ENCODE results near the gene AIDA.
A peak's percentile ranks its signal among the peaks of the same experiment; 100 is the strongest.

Gene AIDA

DNA sequence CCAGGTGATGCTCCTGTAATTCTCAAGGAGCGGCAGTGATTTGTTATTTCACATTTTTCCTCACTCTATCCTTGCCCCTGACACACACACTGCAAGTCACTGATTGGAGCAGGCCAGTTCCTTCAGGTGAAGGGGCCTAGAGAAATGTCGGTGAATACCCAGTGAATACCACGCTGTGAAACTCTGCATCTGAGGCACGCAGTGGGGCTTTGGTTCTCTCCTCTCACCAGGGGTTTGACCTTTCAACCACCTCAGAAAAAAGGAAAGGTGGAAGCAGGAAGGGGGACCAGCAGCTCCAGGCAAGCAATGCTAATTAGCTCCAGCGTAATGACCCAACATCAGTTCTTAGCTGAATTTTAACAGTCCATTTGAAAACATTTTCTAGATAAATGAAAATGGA lies 24.2 kb upstream of the AIDA start:
- no peaks in the 10 kb centered on the region for H3K4me1 ChIP-seq
- no peaks in the 10 kb centered on the region for H3K9me3 ChIP-seq
- H3K36me3 ChIP-seq (replicated peaks): peaks cover 28% of the 10 kb centered on the region
- no peak for DNase-seq (ENCODE audit: low spot score in 2 of 2)
- in situ Hi-C loops (cut with MboI; ENCODE audit: low sequenced_read_pairs): no loop called here
- no peak overlapping the region for H3K4me3 ChIP-seq
- no peaks in the 10 kb centered on the region for H3K27me3 ChIP-seq (ENCODE audit: low read depth)

DNA sequence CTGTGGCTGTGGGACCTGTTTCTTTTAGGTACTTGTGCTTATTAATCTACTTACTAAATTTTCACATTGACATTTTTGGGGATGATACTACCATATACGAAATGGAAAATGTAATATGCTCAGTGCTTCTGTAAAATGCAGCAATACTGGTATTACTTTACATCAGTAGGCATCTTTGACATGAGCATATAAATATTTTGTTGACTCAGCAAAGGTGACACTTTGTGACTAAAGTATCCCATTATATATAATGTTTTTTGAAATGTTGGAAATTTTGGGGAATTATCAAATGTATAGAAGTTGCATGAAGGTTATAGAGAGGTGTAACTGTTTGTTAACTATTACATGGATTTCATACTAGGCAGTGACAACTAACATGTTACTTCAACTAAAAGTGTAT lies 22.4 kb upstream of the AIDA start:
- Histone ChIP-seq H3K36me3 (replicated peaks) (peaks cover 41% of the 10 kb centered on the region), H3K4me3 (no peak overlapping the region), H3K4me1 (no peaks in the 10 kb centered on the region; the same call in 1 of the 2 replicates), H3K9me3 (no peaks in the 10 kb centered on the region), H3K27me3 (ENCODE audit: low read depth) (no peaks in the 10 kb centered on the region)
- in situ Hi-C loops (cut with MboI; ENCODE audit: low sequenced_read_pairs): no loop called here
- no peak for DNase-seq (ENCODE audit: low spot score in 2 of 2)

DNA sequence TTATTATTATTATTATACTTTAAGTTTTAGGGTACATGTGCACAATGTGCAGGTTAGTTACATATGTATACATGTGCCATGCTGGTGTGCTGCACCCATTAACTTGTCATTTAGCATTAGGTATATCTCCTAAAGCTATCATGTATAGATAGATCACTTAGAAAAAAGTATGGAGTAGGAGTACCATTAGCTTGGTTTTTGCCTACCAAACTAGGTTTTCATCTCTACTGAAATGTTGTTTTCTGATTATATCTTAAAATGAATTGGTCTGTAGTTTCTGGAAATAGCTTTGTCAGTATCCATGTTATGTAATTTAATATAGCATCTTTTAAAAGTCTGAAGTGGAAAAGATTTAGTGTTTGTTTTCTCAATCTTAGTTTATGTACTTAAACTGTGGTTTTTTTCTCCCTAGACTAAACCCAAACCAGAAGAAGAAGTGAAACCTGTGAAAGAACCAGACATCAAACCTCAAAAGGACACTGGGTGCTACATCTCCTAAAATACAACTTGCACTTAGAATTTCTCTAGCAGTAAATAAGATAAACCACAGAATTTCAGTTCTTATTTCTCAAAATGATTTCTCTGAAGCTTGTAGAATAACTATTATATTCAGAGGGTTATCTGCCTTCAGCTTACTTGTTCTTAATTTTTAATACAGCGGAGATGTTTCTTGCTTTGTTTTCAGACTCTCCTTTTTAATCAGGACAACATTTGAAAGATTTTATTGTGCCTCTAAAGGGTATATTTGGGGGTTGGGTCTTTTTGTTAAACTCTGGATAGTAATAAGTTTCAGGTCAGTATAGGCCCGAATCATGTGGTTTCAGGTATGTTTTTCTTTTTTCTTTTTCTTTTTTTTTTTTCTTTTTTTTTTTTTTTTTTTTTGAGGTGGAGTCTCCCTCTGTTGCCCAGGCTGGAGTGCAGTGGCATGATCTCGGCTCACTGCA lies 20.2 kb upstream of the AIDA start:
- no peaks in the 10 kb centered on the region for H3K9me3 ChIP-seq
- H3K36me3 ChIP-seq (replicated peaks): peaks cover 63% of the 10 kb centered on the region
- in situ Hi-C loops (cut with MboI; ENCODE audit: low sequenced_read_pairs): no loop called here

DNA sequence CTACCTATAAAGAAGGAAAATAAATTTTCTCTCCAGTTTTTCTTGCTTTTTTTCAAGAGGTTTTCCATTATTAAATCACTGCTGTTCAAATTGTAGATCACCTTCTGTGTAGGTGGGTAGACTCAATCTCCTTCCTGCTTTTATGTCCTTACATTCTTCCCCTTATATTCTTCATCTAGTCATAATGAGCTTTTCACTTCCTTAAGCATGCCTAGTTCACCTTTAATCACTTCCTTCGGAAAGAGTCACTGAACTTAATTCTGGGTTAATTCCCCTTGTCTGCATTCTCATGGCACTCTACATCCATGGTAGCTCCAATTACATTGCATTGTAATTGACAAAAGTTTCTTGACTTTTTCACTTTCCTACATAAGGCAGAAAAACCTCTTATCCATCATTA lies 18.6 kb upstream of the AIDA start:
- H3K4me1 ChIP-seq: no peaks in the 10 kb centered on the region; the same call in 1 of the 2 replicates
- no peaks in the 10 kb centered on the region for H3K27me3 ChIP-seq (ENCODE audit: low read depth)
- peaks cover 72% of the 10 kb centered on the region for H3K36me3 ChIP-seq (replicated peaks)
- DNase-seq (ENCODE audit: low spot score in 2 of 2): no peak
- in situ Hi-C loops (cut with MboI; ENCODE audit: low sequenced_read_pairs): no loop called here
- H3K4me3 ChIP-seq: no peak overlapping the region
- H3K9me3 ChIP-seq: no peaks in the 10 kb centered on the region

More for the DNA sequence above, 20.2 kb upstream of the AIDA start:
- Histone ChIP-seq H3K4me1 (no peaks in the 10 kb centered on the region; the same call in 1 of the 2 replicates), H3K4me3 (no peak overlapping the region), H3K27me3 (ENCODE audit: low read depth) (no peaks in the 10 kb centered on the region)
- no peak for DNase-seq (ENCODE audit: low spot score in 2 of 2)

DNA sequence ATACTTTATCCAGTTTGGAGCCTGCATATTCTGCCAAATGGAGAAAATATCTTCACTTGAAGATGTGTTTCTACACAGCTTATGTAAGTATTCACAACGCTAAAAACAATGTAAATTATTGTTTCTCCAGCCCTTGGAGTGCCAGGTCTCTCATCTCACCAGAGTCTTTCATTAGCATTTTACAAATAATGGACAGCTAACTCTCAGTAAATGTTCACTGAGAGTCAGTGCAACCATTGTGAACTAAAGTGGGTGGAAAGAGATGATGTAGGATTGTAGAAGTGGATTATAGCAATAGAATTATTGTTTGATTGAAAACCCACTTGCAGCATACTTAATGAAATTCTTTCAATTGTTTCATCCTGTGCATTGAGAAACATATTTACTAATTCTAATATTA lies 16.5 kb upstream of the AIDA start:
- Histone ChIP-seq H3K36me3 (replicated peaks) (peaks cover 74% of the 10 kb centered on the region), H3K27me3 (ENCODE audit: low read depth) (no peaks in the 10 kb centered on the region), H3K4me3 (no peak overlapping the region), H3K4me1 (no peaks in the 10 kb centered on the region; the same call in 1 of the 2 replicates), H3K9me3 (no peaks in the 10 kb centered on the region)
- DNase-seq (ENCODE audit: low spot score in 2 of 2): no peak
- in situ Hi-C loops (cut with MboI; ENCODE audit: low sequenced_read_pairs): no loop called here

DNA sequence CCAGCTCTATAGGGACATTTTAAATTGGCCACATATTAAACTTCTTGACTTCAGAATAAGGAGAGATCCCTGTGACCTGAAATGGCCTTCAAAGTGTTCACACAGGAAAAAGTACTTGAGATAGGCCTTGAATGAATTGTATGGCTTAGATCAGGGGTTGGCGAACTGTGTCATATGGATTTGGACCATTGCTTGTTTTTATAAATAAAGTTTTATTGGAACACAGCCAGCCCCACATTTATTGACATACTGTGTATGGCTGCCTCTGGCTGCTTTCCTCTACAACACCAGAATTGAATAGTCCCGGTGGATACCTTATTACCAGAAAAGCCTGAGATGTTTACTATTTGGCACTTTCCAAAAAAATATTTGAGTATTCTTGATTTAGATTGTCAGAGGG lies 4.1 kb upstream of the AIDA start:
- Histone ChIP-seq H3K9me3 (no peaks in the 10 kb centered on the region), H3K36me3 (replicated peaks) (peaks cover 33% of the 10 kb centered on the region), H3K4me3 (no peak overlapping the region), H3K27me3 (ENCODE audit: low read depth) (no peaks in the 10 kb centered on the region), H3K4me1 (0 out of 2 replicates have a peak, but pooled peaks cover 2% of the 10 kb centered on the region)
- in situ Hi-C loops (cut with MboI; ENCODE audit: low sequenced_read_pairs): loop anchor here (10.0 kb wide), 1 partner anchor 72 kb away; no protein-coding TSS in a partner anchor
- no peak for DNase-seq (ENCODE audit: low spot score in 2 of 2)

DNA sequence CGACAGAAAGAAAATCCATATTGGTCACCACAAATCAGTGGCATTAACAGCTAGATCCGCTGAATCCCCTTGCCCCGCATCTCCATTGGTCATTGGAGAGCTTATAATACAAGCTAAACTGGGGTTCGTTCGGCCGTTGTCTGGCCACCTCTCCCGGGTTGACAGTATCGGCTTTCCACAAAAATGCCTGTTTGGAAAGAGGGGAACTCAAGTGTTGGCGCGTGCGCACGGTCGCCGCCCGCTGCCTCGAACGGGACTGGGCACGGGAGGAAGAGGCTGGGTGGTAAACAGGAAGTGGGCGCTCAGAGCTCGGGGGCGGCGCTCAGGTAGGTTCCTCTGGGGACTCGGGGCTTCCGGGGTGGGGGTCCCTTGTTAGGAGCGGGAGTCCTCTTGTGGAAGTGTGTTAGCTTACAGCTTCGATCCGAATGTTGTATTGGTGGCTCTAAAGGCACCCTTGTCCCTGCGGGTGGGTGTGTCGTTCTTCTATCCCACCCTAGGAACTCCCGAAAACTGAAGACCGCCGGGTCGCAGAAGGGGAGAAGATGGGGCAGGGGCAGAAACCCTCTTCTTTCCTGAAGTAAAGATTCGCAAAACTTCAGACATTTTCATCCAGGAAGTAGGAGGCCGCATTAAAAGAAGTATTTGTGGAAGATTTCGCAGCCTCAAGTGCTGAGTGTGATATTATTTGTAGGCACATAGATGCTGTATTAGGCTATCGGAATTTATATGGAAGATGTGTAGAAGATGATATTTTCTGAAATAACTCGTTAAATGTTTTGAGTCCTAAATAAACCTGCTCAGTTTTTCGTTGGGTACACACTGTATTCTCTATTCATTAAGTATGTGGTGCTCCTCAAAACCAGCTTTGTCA lies 1.0 kb upstream of the AIDA start:
- Histone ChIP-seq H3K27me3 (ENCODE audit: low read depth) (no peaks in the 10 kb centered on the region), H3K4me1 (peaks cover 13% of the 10 kb centered on the region), H3K4me3 (peak overlapping the region; percentile 85), H3K36me3 (replicated peaks) (peaks cover 14% of the 10 kb centered on the region), H3K9me3 (no peaks in the 10 kb centered on the region)
- DNase-seq (ENCODE audit: low spot score in 2 of 2): peak; percentile 92 to 95
- in situ Hi-C loops (cut with MboI; ENCODE audit: low sequenced_read_pairs): loop anchor here (10.0 kb wide), 1 partner anchor 69 kb away; no protein-coding TSS in a partner anchor

DNA sequence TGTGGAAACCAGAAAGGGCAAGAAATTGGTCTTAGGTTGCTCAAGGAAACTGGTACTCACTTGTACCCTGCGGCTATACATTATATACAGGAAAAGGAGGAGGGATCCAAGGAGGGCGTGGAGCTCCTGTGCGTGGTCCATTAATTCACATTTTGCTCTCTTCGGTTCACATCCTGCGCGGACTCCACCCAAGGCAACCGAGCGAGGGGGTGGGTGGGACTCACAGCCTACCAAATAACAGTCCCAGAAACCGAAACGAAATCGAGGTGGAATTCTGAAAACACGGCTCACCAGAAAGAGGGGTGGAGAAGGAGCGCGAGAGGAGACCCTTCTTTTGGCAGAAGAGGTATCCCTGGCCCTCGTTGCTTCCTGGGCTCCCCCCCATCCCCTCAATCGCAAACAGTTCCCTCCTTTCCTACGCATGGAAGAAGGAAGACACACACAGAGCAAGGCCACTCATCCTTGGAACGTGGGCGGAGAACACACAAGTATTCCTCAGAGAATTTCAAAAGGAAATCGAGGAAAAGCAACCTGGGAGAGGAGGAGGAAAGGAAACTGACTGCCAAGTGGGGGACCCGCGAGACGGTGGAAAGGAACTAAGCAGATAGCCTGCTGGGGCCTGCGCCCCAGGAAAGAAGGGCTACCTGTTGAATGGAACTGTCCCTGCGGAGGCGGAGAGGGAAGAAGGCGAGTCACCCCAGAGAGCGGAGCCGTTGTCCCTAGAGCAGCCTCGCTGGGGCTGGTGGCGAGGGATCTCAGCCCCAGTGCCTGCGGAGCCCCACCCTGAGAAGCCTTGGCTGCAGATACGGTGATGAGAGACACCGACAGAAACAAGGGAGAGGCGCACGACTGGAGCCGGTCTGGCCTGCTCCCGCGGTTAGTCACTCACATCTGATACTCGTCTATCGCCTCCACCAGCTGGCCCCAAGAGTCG lies 705 bp downstream of the AIDA start:
- H3K9me3 ChIP-seq: no peaks in the 10 kb centered on the region
- H3K27me3 ChIP-seq (ENCODE audit: low read depth): no peaks in the 10 kb centered on the region
- H3K36me3 ChIP-seq (replicated peaks): peaks cover 10% of the 10 kb centered on the region
- peak; percentile 74 to 75 for DNase-seq (ENCODE audit: low spot score in 2 of 2)
- H3K4me3 ChIP-seq: peak overlapping the region; percentile 85
- peaks cover 13% of the 10 kb centered on the region for H3K4me1 ChIP-seq
- in situ Hi-C loops (cut with MboI; ENCODE audit: low sequenced_read_pairs): loop anchor here (10.0 kb wide), 1 partner anchor 67 kb away; no protein-coding TSS in a partner anchor

DNA sequence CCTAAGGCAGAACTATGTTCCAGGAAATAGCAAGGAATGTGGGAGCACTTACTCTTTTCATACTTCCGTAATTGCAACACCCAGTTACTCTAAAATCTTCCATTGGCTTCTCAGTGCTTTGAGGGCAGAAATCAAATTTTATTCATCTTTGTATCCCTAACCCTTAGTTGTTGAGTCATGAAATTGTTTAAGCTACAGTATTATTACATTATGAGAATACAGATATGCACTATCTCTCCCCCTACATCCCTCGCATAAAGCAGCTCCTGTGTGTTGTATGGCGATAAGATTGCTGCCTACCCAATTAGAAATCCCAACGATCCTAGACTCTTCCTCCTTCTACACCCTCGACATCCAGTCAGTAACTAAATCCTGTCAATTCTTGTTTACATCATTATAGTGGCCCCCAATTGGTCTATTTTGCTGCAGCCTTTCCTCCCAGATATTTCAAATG lies 2.6 kb downstream of the AIDA start:
- in situ Hi-C loops (cut with MboI; ENCODE audit: low sequenced_read_pairs): loop anchor here (10.0 kb wide), 1 partner anchor 65 kb away; no protein-coding TSS in a partner anchor
- Histone ChIP-seq H3K27me3 (ENCODE audit: low read depth) (no peaks in the 10 kb centered on the region), H3K4me3 (no peak overlapping the region), H3K36me3 (replicated peaks) (peaks cover 4% of the 10 kb centered on the region; the same call in 1 of the 2 replicates), H3K9me3 (peaks cover 2% of the 10 kb centered on the region; the same call in 1 of the 2 replicates), H3K4me1 (peaks cover 13% of the 10 kb centered on the region)
- DNase-seq (ENCODE audit: low spot score in 2 of 2): no peak

DNA sequence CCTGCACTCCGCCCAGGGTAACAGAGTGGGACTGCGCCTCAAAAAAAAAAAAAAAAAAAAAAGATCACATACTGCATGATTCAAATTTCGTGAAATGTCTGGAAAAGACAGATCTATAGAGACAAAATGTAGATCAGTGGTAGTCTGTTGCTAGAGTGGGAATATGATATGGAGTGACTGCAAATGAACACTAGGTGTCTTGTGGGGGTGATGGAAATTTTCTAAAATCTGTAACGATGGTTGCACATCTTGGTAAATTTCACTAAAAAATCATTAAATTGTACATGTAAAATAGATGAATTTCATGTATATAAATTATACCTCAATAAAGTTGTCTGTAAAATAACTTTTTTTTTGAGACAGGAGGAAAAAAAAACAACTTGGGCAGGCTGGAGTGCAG lies 5.5 kb downstream of the AIDA start:
- Histone ChIP-seq H3K36me3 (replicated peaks) (peaks cover 13% of the 10 kb centered on the region), H3K27me3 (ENCODE audit: low read depth) (no peaks in the 10 kb centered on the region), H3K4me1 (peaks cover 24% of the 10 kb centered on the region), H3K4me3 (no peak overlapping the region), H3K9me3 (peaks cover 2% of the 10 kb centered on the region; the same call in 1 of the 2 replicates)
- no peak for DNase-seq (ENCODE audit: low spot score in 2 of 2)
- in situ Hi-C loops (cut with MboI; ENCODE audit: low sequenced_read_pairs): no loop called here

DNA sequence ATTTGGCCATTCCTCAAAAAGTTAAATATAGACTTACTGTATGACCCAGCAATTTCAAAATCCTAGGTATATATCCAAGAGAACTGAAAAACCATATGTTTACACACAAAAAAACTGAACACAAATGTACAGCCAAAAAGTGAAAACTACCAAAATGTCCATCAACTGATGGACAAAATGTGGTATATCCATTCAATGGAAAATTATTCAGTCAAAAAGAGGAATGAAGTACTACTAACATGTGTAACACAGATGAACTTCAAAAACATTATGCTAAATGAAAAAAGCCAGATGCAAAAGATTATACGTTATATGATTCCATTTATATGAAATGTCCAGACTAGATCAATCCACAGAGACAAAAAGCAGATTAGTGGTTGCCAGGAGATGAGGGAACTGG lies 8.0 kb downstream of the AIDA start:
- in situ Hi-C loops (cut with MboI; ENCODE audit: low sequenced_read_pairs): no loop called here
- Histone ChIP-seq H3K4me3 (no peak overlapping the region), H3K9me3 (peaks cover 2% of the 10 kb centered on the region; the same call in 1 of the 2 replicates), H3K36me3 (replicated peaks) (peaks cover 23% of the 10 kb centered on the region), H3K4me1 (peaks cover 13% of the 10 kb centered on the region), H3K27me3 (ENCODE audit: low read depth) (no peaks in the 10 kb centered on the region)
- DNase-seq (ENCODE audit: low spot score in 2 of 2): no peak

DNA sequence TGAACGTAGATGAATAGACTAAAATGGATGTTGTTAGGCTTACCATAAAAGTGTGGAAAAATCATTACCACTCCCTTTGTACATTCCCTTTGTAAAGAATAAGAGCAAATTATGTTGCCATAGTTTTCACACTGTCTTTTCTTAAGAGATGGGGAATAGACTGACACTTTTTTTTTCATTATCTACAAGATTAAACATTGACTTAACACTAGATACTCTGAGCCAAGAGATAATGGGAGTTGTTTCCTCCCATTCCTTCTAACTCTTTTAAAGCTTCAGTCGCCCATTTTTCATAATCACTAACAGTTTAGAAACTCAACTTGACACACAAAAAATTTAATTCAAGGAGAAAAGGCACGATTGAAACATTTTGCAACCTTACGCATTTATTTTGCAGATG lies 10.1 kb downstream of the AIDA start:
- Histone ChIP-seq H3K27me3 (ENCODE audit: low read depth) (no peaks in the 10 kb centered on the region), H3K4me3 (no peak overlapping the region), H3K36me3 (replicated peaks) (peaks cover 19% of the 10 kb centered on the region), H3K9me3 (peaks cover 2% of the 10 kb centered on the region; the same call in 1 of the 2 replicates), H3K4me1 (peaks cover 13% of the 10 kb centered on the region)
- in situ Hi-C loops (cut with MboI; ENCODE audit: low sequenced_read_pairs): no loop called here
- no peak for DNase-seq (ENCODE audit: low spot score in 2 of 2)

Measured in HAP-1 (cell line).